GM18519 (cell line): ENCODE measurements around the gene SLC6A11.

Experiments
- ATAC-seq: cut with Tn5 transposase; IDR thresholded peaks from one replicate; pipeline ENCODE4 v1.9.1; 2021; ENCODE audit warnings: mild to moderate bottlenecking, moderate library complexity; ENCODE audit not compliant: unreplicated experiment, low FRiP score

SLC6A11 gene

GRCh38 chr3:10949197-10949596 is 133.2 kb downstream of the SLC6A11 start:
- no peak for ATAC-seq

- ATAC-seq: no peak
Measured at GRCh38 chr3:10950476-10951294, 134.7 kb downstream of the SLC6A11 start.

GRCh38 chr3:10951295-10951926 is 135.4 kb downstream of the SLC6A11 start:
- no peak for ATAC-seq

- no peak for ATAC-seq
Measured at GRCh38 chr3:10952525-10952924, 136.5 kb downstream of the SLC6A11 start.

- ATAC-seq: no peak
Measured at GRCh38 chr3:10954740-10955139, 138.7 kb downstream of the SLC6A11 start.

GRCh38 chr3:10955711-10956453 is 139.9 kb downstream of the SLC6A11 start:
- ATAC-seq: no peak

GRCh38 chr3:10956531-10956930 is 140.5 kb downstream of the SLC6A11 start:
- no peak for ATAC-seq

GRCh38 chr3:10956986-10957385 is 141.0 kb downstream of the SLC6A11 start:
- ATAC-seq: no peak

GRCh38 chr3:10957976-10958749 is 142.1 kb downstream of the SLC6A11 start:
- ATAC-seq: no peak

GRCh38 chr3:10960255-10960654 is 144.2 kb downstream of the SLC6A11 start:
- ATAC-seq: no peak

GRCh38 chr3:10961921-10962320 is 145.9 kb downstream of the SLC6A11 start:
- no peak for ATAC-seq

- no peak for ATAC-seq
Measured at GRCh38 chr3:10962481-10963036, 146.5 kb downstream of the SLC6A11 start.

GRCh38 chr3:10964537-10965167 is 148.6 kb downstream of the SLC6A11 start:
- ATAC-seq: no peak

GRCh38 chr3:10968401-10968800 is 152.4 kb downstream of the SLC6A11 start:
- no peak for ATAC-seq

- ATAC-seq: no peak
Measured at GRCh38 chr3:10970306-10970960, 154.4 kb downstream of the SLC6A11 start.

- no peak for ATAC-seq
Measured at GRCh38 chr3:10972072-10972782, 156.2 kb downstream of the SLC6A11 start.

- ATAC-seq: no peak
Measured at GRCh38 chr3:10973046-10973595, 157.1 kb downstream of the SLC6A11 start.

- no peak for ATAC-seq
Measured at GRCh38 chr3:10974131-10974530, 158.1 kb downstream of the SLC6A11 start.
